HG03103 (cell line): Measurements from ENCODE around the gene OBSCN.

Experiments
- ATAC-seq: cut with Tn5 transposase; IDR thresholded peaks from one replicate; pipeline ENCODE4 v1.9.1; 2021; ENCODE audit warnings: low read depth; ENCODE audit not compliant: unreplicated experiment

The OBSCN gene

GRCh38 chr1:228316589-228317387, 108.9 kb downstream of the OBSCN start:
- no peak for ATAC-seq

GRCh38 chr1:228317411-228317828, 109.6 kb downstream of the OBSCN start:
- no peak for ATAC-seq

DNA sequence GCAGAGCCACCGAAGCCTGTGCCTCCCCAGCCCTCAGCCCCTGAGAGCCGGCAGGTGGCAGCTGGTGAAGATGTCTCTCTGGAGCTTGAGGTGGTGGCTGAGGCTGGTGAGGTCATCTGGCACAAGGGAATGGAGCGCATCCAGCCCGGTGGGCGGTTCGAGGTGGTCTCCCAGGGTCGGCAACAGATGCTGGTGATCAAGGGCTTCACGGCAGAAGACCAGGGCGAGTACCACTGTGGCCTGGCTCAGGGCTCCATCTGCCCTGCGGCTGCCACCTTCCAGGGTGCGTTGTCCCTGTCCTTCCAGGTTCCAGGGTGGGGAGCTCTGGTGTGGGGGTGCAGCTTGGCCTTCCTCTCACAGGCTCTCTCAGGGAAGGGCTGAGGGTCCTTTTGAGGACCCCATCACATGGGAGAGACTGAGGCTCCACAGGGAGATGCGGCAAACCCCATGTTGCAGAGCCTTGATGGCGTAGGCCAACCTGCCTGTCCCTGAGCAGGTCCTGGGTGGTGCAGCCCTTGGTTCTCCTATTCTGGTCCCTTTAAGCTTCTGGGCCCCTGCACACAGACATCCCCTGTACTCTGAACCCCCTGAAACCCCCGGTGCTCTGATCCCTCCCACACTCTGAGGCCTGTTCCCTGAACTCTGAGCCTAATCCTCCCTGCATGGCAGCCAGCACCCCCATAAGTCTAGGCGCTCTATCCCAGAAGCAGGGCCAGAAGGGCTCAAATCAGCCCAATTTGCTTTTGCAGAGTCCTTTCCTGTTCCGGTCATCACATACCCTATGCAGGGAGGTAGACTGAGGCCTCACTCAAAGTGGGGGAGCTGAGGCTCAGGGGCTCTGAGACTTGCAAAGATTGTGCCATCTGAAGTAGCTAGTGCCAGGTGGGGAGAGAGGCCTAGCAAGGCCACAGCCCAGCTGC, 110.3 kb downstream of the OBSCN start:
- ATAC-seq = no peak

GRCh38 chr1:228318823-228319241, 111.0 kb downstream of the OBSCN start:
- no peak for ATAC-seq

DNA sequence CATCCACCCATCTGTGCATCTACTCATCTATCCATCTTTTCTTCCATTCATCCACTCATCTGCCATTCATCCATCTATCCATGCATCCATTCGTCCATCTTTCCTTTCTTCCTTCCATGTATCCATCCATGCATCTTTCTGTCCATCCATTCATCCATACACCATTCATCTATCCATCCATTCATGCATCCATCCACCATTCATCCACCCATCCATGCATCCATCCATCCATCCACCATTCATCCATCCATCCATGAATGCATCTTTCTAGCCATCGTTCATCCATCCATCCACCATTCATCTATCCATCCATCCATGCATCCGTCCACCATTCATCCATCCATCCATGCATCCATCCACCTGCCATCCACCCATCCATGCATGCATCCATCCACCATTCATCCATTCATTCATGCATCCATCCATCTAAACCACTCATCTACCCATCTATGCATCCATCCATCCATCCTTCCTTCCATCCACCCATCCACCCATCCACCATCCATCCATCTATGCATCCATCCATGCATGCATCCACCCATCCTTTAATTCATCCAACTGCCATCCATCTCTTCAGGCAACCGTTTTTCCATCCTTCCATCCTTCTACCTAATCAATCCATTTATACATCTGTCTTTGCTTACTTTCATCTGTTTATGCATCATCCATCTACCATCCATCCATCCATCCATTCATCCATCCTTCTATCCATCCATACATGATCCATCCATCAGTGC, 111.7 kb downstream of the OBSCN start:
- no peak for ATAC-seq

DNA sequence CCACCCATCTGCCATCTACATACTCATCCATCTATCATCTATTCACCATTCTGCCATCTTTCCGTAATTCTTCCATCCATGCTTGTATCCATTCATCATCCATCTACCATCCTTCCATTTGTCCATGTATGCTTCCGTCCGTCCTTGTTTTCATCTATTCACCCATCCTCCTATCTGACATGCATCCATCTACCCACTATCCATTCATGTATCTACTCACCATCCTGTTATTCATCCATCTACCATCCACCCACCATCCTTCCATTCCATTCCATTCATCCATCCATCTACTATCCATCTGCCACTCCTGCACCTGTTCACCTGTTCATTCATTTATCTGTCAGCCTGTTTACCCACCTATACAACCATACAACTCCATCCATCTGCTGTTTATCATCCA, 112.5 kb downstream of the OBSCN start:
- no peak for ATAC-seq

DNA sequence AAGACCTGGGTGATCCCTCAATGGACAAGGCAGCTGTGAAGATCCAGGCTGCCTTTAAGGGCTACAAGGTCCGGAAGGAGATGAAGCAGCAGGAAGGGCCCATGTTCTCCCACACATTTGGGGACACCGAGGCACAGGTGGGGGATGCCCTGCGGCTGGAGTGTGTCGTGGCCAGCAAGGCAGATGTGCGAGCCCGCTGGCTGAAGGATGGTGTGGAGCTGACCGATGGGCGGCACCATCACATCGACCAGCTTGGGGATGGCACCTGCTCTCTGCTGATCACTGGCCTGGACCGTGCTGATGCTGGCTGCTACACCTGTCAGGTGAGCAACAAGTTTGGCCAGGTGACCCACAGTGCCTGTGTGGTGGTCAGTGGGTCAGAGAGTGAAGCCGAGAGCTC, 113.6 kb downstream of the OBSCN start:
- ATAC-seq = no peak

GRCh38 chr1:228321895-228322294, 114.1 kb downstream of the OBSCN start:
- no peak for ATAC-seq

- no peak for ATAC-seq
Observed at GRCh38 chr1:228323401-228323800, 115.6 kb downstream of the OBSCN start.

GRCh38 chr1:228325267-228325666, 117.4 kb downstream of the OBSCN start:
- no peak for ATAC-seq

DNA sequence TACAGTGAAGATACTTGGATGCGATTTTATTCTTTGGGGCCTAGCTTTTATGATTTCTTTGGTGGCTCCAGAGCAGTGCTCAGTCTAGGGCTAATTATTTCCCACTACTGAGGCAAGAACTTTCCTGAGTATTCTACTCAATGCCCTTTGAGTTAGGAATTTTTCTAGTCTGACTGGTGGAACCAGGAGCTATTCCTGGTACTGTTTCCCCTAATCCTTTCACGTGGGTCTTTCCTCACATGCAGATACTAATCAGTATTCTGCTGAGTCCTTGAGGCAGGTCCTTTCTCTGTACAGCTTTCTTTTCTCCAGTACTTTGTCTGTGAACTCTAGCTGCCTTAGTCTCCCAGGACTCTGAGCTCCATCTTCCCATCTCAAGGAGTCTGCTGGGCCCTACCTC, 122.0 kb downstream of the OBSCN start:
- ATAC-seq = no peak

DNA sequence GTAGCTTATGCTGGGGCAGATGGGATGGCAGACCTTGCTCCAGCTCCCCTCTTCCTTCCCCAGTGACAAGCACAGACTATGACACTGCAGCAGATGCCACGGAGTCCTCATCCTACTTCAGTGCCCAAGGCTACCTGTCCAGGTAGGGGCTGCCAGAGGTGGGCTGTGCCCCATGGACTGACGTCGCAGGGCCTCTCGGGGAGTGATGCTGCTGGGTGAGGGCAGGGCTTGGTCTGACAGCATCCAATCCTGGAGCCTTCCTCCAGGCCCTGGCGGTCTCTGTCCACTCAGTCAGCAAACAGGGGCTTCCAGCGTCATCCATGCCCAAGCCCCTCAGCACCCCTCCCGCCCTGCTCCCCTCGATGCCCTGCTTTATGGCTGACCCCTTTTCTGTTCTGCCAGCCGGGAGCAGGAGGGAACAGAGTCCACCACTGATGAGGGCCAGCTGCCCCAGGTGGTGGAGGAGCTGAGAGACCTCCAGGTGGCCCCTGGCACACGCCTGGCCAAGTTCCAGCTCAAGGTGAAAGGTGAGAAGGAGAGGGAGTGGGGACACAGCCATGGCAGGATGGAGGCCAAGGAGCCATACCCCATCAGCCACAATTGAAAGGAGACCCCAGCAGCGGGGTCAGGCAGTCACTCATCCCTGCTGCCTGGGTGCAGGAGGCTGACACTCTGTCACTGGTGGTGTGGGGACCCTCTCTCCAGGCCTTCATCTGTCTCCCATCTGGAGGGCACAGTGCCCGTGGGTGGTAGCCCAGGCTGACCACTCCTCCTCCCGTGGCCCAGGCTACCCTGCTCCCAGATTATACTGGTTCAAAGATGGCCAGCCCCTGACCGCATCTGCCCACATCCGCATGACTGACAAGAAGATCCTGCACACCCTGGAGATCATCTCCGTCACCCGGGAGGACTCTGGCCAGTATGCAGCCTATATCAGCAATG, 125.2 kb downstream of the OBSCN start:
- ATAC-seq = no peak

DNA sequence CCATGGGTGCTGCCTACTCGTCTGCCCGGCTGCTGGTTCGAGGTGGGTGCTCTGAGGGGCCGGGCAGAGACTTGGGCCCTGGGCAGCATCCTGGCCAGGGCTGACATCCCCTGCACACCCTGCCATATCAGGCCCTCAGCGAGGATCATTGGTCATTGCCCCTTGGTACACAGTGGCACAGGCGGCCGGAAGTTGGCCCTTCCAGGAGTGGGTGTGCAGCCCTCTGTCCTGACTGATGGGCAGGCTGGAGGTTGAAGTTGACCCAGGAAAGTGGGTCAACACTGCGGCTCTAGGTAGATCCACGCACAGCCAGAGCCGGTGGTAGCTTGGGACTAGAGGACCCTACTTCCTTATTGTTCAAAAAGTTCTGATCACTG, 125.9 kb downstream of the OBSCN start:
- ATAC-seq = no peak

DNA sequence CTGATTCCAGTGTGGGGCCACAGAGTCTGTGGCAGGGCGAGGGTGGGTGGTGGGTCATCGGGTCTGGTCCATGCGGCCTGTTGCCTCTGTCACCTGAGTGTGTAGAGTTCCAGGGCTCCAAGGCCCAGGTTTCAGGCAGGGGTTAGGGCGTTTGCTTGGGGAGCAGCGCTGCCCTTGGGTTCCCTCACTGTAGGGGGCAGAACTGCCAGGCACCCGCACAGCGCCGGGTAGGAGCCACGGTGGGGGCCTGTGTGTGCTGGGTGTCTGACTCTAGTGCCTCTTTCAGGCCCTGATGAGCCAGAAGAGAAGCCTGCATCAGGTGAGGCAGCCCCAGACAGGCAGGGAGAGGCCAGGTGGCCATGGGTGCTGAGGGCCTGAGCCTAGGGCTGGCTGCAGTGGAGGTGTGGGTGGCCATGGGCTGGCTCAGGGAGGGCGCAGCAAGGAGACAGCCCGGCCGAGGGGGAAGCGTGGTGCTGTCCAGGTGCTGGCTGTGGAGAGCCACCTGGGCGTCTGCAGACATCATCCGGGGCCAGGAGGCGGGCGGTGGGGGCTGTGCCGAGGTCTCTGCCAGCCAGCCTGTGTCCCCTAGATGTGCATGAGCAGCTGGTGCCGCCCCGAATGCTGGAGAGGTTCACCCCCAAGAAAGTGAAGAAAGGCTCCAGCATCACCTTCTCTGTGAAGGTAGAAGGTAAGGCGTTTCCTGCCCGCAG, 126.5 kb downstream of the OBSCN start:
- ATAC-seq = no peak

DNA sequence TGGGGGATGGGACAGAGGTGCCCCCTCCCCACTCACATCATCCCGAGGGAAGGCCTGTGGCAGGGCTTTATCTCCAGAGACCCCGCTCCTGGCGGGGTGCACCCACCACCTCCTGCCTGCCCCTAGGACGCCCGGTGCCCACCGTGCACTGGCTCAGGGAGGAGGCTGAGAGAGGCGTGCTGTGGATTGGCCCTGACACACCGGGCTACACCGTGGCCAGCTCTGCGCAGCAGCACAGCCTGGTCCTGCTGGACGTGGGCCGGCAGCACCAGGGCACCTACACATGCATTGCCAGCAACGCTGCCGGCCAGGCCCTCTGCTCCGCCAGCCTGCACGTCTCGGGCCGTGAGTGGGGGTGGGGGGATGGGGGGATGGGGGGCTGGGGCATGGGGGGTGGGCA, 127.1 kb downstream of the OBSCN start:
- no peak for ATAC-seq

DNA sequence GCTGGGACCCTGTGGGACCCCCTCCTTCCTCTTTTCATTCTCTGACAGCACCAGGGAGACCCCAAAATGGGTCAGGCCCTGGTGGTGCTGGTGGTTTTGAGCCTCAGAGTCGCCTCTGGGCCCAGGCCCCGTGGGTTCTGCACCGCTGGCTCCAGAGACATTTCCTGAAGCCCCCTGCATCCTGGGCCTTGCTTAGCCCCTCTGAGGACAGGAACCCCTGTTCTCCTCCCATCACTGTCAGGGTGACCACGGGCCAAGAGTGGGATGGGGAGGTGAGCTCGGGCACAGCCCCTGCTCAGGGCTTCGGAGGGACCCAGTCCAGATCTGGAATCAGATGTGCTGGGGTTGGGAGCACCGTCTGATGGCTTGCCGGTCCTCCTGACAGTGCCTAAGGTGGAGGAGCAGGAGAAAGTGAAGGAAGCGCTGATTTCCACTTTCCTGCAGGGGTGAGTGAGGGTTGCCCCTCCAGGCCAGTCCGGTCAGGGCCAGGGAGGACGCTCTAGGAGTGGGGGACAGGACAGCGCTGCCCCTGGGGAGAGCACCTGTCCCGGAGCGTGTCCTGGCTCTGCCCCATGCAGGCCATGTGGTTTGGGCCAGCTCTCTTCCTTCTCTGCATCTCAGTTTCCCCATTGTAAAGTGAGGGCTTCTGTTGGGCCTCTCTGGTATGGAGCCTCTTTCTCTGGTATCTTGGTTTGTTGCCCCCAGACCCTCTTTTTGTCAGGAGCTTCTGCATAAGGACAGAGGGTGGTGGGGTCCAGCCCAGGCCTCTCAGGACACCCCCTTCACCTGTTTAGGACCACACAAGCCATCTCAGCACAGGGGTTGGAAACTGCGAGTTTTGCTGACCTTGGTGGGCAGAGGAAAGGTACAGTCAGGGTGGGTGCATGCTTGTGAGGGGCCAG, 127.8 kb downstream of the OBSCN start:
- no peak for ATAC-seq

DNA sequence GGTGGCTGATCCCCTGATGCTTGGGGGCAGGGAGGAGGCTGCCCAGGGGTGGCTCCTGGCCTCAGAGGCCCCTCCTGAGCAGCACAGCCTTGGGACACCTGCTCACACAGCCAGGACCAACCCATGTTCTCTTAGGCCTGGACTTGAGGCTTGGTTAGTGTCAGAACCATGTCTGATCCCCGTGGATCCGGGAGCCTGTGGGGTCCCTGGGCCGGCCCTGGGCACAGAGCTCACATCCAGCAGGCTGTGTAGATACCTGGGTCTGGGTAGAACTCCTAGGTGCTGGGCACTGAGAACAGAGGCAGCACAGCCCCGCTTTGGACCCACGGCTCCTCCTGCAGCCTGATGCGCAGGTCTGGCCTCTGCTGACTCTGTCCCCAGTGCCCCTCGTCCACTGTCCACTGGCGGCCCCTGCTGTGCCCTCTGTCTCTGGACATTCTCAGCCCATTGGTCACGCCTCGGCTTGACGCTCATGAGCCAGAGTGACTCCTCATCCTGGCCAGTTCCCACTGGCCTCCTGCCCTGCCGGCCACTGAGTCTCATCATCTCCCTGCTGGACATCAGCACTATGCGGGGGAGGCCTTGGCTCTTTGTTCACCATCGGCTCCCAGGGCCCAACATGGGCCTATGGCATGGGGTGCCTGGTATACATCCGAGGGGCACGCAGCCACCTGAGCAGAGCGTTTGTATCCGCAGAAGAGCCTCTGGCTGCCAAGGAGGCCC, 128.6 kb downstream of the OBSCN start:
- ATAC-seq = no peak
